ENCODE measurements around the gene OR4N2. TPM values are rescaled to one million over a fixed set of nuclear protein-coding genes. Genes with fewer than 3 reads are reported as not detected.

OR4N2 gene, protein sequence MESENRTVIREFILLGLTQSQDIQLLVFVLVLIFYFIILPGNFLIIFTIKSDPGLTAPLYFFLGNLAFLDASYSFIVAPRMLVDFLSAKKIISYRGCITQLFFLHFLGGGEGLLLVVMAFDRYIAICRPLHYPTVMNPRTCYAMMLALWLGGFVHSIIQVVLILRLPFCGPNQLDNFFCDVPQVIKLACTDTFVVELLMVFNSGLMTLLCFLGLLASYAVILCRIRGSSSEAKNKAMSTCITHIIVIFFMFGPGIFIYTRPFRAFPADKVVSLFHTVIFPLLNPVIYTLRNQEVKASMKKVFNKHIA
- total RNA-seq, result not detected in 2 replicates

DNA sequence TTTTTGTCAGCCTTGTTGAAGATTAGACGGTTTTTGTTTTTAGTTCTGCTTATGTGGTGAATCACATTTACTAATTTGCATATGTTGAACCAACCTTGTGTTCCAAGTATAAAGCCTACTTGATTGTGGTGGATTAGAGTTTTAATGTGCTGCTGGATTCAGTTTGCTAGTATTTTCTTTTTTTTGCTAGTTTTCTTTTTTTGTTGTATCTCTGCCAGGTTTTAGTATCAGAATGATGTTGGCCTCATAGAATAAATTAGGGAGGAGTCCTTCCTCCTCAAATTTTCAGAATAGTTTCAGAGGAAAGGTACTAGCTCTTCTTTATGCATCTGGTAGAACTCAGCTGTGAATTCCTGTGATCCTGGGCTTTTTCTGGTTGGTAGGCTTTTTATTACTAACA is at the start of gene OR4N2:
OR4N2 (plus strand) TSS at position 301 of the 400 bp plus-strand sequence. CDS start 23,679 bp downstream, outside the sequence.

DNA sequence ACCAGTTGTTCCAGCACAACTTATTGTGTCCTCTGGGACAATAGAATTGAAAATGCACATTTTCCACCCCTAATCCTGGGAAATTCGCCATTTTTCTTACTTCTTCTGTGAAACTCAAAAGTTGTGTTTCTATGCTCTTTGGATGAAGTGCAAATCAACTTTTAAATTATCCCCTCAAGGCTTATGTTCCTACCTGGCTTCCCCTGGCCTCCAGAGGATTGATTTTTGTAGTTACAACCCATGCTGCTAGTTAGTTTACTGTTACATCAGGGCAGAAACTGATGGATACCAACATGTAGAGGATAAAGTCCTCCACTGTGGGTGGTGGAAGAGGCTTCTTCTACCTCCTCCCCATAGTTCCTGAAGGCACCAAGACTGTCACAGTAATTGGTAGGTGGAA is 30.4 kb upstream of the OR4N2 start, which contains the start of gene OR4M1:
OR4M1 (plus strand) TSS at position 301 of the 400 bp plus-strand sequence. CDS start 6,819 bp downstream, outside the sequence.

DNA sequence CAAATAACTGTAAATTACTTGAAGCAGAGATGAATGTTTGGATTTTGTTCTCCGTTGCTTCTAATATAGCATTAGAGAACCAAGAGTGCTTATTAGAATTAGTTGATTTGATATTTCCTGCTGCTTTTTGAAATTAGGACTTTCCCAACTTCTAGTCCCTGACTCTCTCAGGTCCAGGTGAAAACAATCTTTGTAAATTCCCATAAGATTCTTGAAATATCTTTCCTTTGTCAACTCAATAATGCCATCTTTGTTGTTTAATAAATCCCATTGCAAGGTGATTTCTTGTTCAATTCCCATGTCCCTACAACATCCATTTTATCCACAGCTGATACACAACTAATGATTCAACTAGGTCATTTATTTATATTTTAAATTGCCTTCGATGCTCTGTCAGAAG is 71.3 kb downstream of the OR4N2 start, which contains the start of gene OR4K2:
OR4K2 (plus strand) TSS at position 301 of the 400 bp plus-strand sequence. CDS start 1,126 bp downstream, outside the sequence.

Other genes starting within 250 kb of the OR4N2 start
- not detected in 2 replicates for gene OR11H2, start 89.9 kb upstream of the OR4N2 start, total RNA-seq
- not detected in 2 replicates for gene OR4Q3, start 60.2 kb upstream of the OR4N2 start, total RNA-seq
- not detected in 2 replicates for gene OR4M1, start 30.3 kb upstream of the OR4N2 start, total RNA-seq
- gene OR4K2, start 71.4 kb downstream of the OR4N2 start, total RNA-seq, result not detected in 2 replicates
- not detected in 2 replicates for gene OR4K5, start 116.8 kb downstream of the OR4N2 start, total RNA-seq
- gene OR4K1, start 127.1 kb downstream of the OR4N2 start, total RNA-seq, result not detected in 2 replicates
- not detected in 2 replicates for gene OR4K15, start 171.8 kb downstream of the OR4N2 start, total RNA-seq
- gene OR4Q2, start 198.4 kb downstream of the OR4N2 start, total RNA-seq, result not detected in 2 replicates
- gene OR4K14, start 215.5 kb downstream of the OR4N2 start, total RNA-seq, result not detected in 2 replicates
- gene OR4K13, start 232.3 kb downstream of the OR4N2 start, total RNA-seq, result not detected in 2 replicates